HepG2 (cell line): ENCODE measurements around the gene DYRK2. TPM values are rescaled to one million over a fixed set of nuclear protein-coding genes. Genes with fewer than 3 reads are reported as not detected.

ENCODE experiments used
- ATAC-seq: fragments of 200-7000 bp; cut with Tn5 transposase; 3 replicates; pipeline ENCODE4 v1.9.1; 2020; ENCODE audit warnings: mild to moderate bottlenecking, moderate library complexity
- BruUV-seq: library from RNA; stranded (reverse); fragments of 400-500 nt; replicated peaks from 2 replicates; lab custom pipeline; 2021; lab: Mats Ljungman, UMichigan
- CTCF ChIA-PET: fragments of 300-600 bp; formaldehyde crosslinking; extraction: SDS; loops from one replicate; lab custom pipeline; 2021; ENCODE audit warnings: low total read pairs, inconsistent platforms, low intra/inter-chr PET ratio; lab: Yijun Ruan, JAX
- POLR2A ChIA-PET: fragments of 350-600 bp; sonication (Branson Sonifier 250); formaldehyde crosslinking; loops from one replicate; lab custom pipeline; 2020; ENCODE audit warnings: antibody characterized with exemption, inconsistent platforms; lab: Yijun Ruan, JAX
- DNase-seq: peaks from one replicate; pipeline ENCODE4 v3.0.0-alpha.2; 2015; ENCODE audit warnings: low spot score
- FAIRE-seq: peaks from 3 replicates; lab custom pipeline; 2011; peaks lifted over from hg19 to GRCh38; lab: Jason Lieb, UNC
- H2AFZ ChIP-seq: one replicate; pipeline ENCODE4 v1.6.1; 2011; ENCODE audit warnings: low read length, inconsistent platforms
- H3K27ac ChIP-seq: fragments of 300-600 bp; 3 replicates; pipeline ENCODE4 v1.8.0; 2011; ENCODE audit warnings: mixed run types, mild to moderate bottlenecking, mixed read lengths, low read length, inconsistent platforms; ENCODE audit not compliant: insufficient read depth; ENCODE audit errors: extremely low read length
- H3K27me3 ChIP-seq, 2 experiments: fragments of 200-600 bp in 1 of 2; 2 replicates in 1 of 2; 3 replicates in 1 of 2; pipeline versions ENCODE4 v1.6.0 to v1.8.0; 2011; ENCODE audit warnings: low read length in 2 of 2, mild to moderate bottlenecking in 2 of 2, moderate library complexity in 2 of 2, inconsistent platforms in 1 of 2; ENCODE audit not compliant: insufficient read depth in 2 of 2, control insufficient read depth in 1 of 2
- H3K36me3 ChIP-seq, 2 experiments: fragments of 200-600 bp in 1 of 2; replicated peaks in 1 of 2; 2 replicates in 1 of 2; 3 replicates in 1 of 2; pipeline versions ENCODE4 v1.5.1 to v1.8.0; 2011; ENCODE audit warnings: low read length in 2 of 2, inconsistent platforms in 1 of 2; ENCODE audit not compliant: insufficient read depth in 2 of 2, control insufficient read depth in 1 of 2
- H3K4me1 ChIP-seq: 2 replicates; pipeline ENCODE4 v1.5.1; 2012; ENCODE audit warnings: low read length, inconsistent platforms; ENCODE audit not compliant: insufficient read depth
- H3K4me2 ChIP-seq: 2 replicates; pipeline ENCODE4 v1.6.0; 2011; ENCODE audit warnings: low read depth, low read length, inconsistent platforms
- H3K4me3 ChIP-seq, 3 experiments: fragments of 200-600 bp in 1 of 3; sonication (generic), shearing (Covaris generic) in 1 of 3; replicated peaks in 1 of 3; 2 replicates each; pipeline ENCODE4 v1.5.1; 2011 to 2016; ENCODE audit warnings: low read length in 3 of 3, inconsistent platforms in 2 of 3, low read depth in 2 of 3, mild to moderate bottlenecking in 2 of 3, control low read depth in 1 of 3, mixed read lengths in 1 of 3; ENCODE audit not compliant: insufficient read depth in 1 of 3
- H3K79me2 ChIP-seq: one replicate; pipeline ENCODE4 v1.6.1; 2011; ENCODE audit warnings: low read length, inconsistent platforms; ENCODE audit not compliant: insufficient read depth
- H3K9ac ChIP-seq: 2 replicates; pipeline ENCODE4 v1.6.0; 2011; ENCODE audit warnings: mild to moderate bottlenecking, low read depth, low read length, inconsistent platforms; ENCODE audit not compliant: insufficient read depth
- H3K9me3 ChIP-seq: 2 replicates; pipeline ENCODE4 v1.5.1; 2012; ENCODE audit warnings: mild to moderate bottlenecking, low read length
- H4K20me1 ChIP-seq: 2 replicates; pipeline ENCODE4 v1.6.0; 2011; ENCODE audit warnings: inconsistent platforms, mild to moderate bottlenecking, low read length, moderate library complexity; ENCODE audit not compliant: insufficient read depth
- SALL2 ChIP-seq: sonication (generic); formaldehyde crosslinking; IDR thresholded peaks from 2 replicates; pipeline ENCODE4 v1.8.1; 2023; ENCODE audit warnings: mild to moderate bottlenecking, missing genetic modification reagents, inconsistent platforms
- WGBS: methylation state at CpG from one replicate; pipeline ENCODE4 v1.1.6; 2017; ENCODE audit warnings: low lambda C conversion rate; 5-methylcytosine and 5-hydroxymethylcytosine counted together
- in situ Hi-C: cut with HindIII; loops from 2 replicates; pipeline ENCODE4 v1.10.0; 2017; ENCODE audit warnings: low pct_unique_long_range_greater_than_20kb; ENCODE audit not compliant: extremely low pct_ligation_motif_present
- intact Hi-C: fragments of 100-400 bp; cut with micrococcal nuclease; formaldehyde crosslinking; loops from one replicate; pipeline ENCODE4 v1.10.0; 2022; ENCODE audit not compliant: unreplicated experiment
- polyA plus RNA-seq, 8 experiments: library from polyadenylated mRNA; depleted of rRNA in 3 of 8; stranded (reverse) in 7 of 8; unstranded in 1 of 8; fragments of >200 nt; fragmentation: Illumina TruSeq in 4 of 8; extraction: Trizol in 4 of 8; gene quantifications; 2 replicates each; pipeline versions ENCODE4 v1.2.1 to v1.2.3, GENCODE V29; 2011 to 2016; ENCODE audit warnings: low read depth in 4 of 8, missing spikeins in 1 of 8, mixed read lengths in 1 of 8; ENCODE audit not compliant: insufficient read depth in 1 of 8
- total RNA-seq, 5 experiments: library from RNA; depleted of rRNA; stranded (reverse); fragments of >200 nt; fragmentation: Illumina TruSeq; extraction: Trizol; gene quantifications; 2 replicates each; pipeline ENCODE4 v1.2.3, GENCODE V29; 2016; ENCODE audit warnings: low read depth in 1 of 5
- TF ChIP-seq, protein P1 (sequence below), 2 experiments: fragments of 450-650 bp in 1 of 2; sonication (generic) in 1 of 2; formaldehyde crosslinking in 1 of 2; IDR thresholded peaks; 2 replicates each; pipeline versions ENCODE4 v1.6.1 to v1.8.0; 2016 to 2022; ENCODE audit warnings: antibody characterized with exemption in 1 of 2, mild to moderate bottlenecking in 1 of 2, missing genetic modification reagents in 1 of 2

The DYRK2 gene
- total and polyA plus RNA-seq, 2 of the 13 experiments (the other 11 are each of a cell fraction or from before 2014, with no cell fraction given): 8.2 to 11.5 TPM

DNA sequence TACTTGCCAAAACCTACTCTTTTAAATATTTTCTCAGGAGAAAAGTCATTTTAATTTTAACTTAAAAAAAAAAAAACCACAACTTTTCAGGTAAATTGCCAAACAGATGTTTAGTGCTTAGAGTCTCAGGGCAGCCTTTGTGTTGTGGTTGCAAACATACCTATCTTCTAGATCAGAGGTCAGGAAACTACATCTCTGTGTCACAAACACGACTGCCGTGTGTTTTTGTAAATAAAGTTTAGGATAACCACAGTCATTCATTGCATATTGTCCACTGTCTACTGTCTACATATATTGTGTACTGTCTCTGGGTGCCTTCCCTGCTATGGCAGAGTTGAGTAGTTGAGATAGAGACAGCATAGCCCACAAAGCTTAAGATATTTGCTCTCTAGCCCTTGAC lies 48.9 kb downstream of the DYRK2 start:
- TF ChIP-seq, protein P1, sequence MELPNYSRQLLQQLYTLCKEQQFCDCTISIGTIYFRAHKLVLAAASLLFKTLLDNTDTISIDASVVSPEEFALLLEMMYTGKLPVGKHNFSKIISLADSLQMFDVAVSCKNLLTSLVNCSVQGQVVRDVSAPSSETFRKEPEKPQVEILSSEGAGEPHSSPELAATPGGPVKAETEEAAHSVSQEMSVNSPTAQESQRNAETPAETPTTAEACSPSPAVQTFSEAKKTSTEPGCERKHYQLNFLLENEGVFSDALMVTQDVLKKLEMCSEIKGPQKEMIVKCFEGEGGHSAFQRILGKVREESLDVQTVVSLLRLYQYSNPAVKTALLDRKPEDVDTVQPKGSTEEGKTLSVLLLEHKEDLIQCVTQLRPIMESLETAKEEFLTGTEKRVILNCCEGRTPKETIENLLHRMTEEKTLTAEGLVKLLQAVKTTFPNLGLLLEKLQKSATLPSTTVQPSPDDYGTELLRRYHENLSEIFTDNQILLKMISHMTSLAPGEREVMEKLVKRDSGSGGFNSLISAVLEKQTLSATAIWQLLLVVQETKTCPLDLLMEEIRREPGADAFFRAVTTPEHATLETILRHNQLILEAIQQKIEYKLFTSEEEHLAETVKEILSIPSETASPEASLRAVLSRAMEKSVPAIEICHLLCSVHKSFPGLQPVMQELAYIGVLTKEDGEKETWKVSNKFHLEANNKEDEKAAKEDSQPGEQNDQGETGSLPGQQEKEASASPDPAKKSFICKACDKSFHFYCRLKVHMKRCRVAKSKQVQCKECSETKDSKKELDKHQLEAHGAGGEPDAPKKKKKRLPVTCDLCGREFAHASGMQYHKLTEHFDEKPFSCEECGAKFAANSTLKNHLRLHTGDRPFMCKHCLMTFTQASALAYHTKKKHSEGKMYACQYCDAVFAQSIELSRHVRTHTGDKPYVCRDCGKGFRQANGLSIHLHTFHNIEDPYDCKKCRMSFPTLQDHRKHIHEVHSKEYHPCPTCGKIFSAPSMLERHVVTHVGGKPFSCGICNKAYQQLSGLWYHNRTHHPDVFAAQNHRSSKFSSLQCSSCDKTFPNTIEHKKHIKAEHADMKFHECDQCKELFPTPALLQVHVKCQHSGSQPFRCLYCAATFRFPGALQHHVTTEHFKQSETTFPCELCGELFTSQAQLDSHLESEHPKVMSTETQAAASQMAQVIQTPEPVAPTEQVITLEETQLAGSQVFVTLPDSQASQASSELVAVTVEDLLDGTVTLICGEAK (IDR thresholded peaks at IDR 0.05): peak; percentile 52
- TF ChIP-seq, protein P1 (CRISPR knock-in tag; IDR thresholded peaks at IDR 0.05): no peak
- no peak for TF ChIP-seq SALL2 (CRISPR knock-in tag)
- no peak overlapping the region for H3K4me2 ChIP-seq

More for the DNA sequence above, 48.9 kb downstream of the DYRK2 start:
- DNase-seq: no peak
- no peak overlapping the region for H3K9ac ChIP-seq
- H3K27ac ChIP-seq: no peak overlapping the region
- POLR2A ChIA-PET: no interaction called here
- ATAC-seq: no peak
- 0% methylated on average over 2 of the region's 2 CpGs for WGBS
- no peak for FAIRE-seq
- H2AFZ ChIP-seq: no peak overlapping the region
- no peaks in the 10 kb centered on the region for H3K27me3 ChIP-seq
- H3K4me3 ChIP-seq: no peak overlapping the region
- H4K20me1 ChIP-seq: no peaks in the 10 kb centered on the region
- in situ Hi-C loops (no loop called here), intact Hi-C loops (no loop called here)
- no peaks in the 10 kb centered on the region for H3K79me2 ChIP-seq
- no peaks in the 10 kb centered on the region for H3K4me1 ChIP-seq
- CTCF ChIA-PET: no interaction called here
- BruUV-seq: no TSS peak
- H3K9me3 ChIP-seq: no peaks in the 10 kb centered on the region
- no peaks in the 10 kb centered on the region for H3K36me3 ChIP-seq
